ENCODE results near the gene IL25.

Gene IL25

GRCh38 chr14:23404331-23404900 lies 31.8 kb downstream of the IL25 start:
- no peak overlapping the region for H3K4me3 Mint-ChIP-seq
- no peaks in the 10 kb centered on the region for H3K36me3 Mint-ChIP-seq (ENCODE audit: low read depth)
- no peaks in the 10 kb centered on the region for H3K4me1 Mint-ChIP-seq (ENCODE audit: low read depth)
- no peak overlapping the region for H3K27ac Mint-ChIP-seq
- peaks cover 6% of the 10 kb centered on the region for H3K27me3 Mint-ChIP-seq
- no peaks in the 10 kb centered on the region for H3K9me3 Mint-ChIP-seq

GRCh38 chr14:23405096-23405495 lies 32.5 kb downstream of the IL25 start:
- no peak overlapping the region for H3K27ac Mint-ChIP-seq

GRCh38 chr14:23405516-23406025 lies 33.0 kb downstream of the IL25 start:
- H3K27me3 Mint-ChIP-seq = peaks cover 6% of the 10 kb centered on the region
- no peaks in the 10 kb centered on the region for H3K9me3 Mint-ChIP-seq
- no peaks in the 10 kb centered on the region for H3K36me3 Mint-ChIP-seq (ENCODE audit: low read depth)
- H3K4me3 Mint-ChIP-seq = no peak overlapping the region
- H3K27ac Mint-ChIP-seq = no peak overlapping the region
- no peaks in the 10 kb centered on the region for H3K4me1 Mint-ChIP-seq (ENCODE audit: low read depth)

More at GRCh38 chr14:23405096-23405495, 32.5 kb downstream of the IL25 start:
- Mint-ChIP-seq H3K27me3 (peaks cover 6% of the 10 kb centered on the region), H3K4me1 (ENCODE audit: low read depth) (no peaks in the 10 kb centered on the region), H3K4me3 (no peak overlapping the region), H3K9me3 (no peaks in the 10 kb centered on the region), H3K36me3 (ENCODE audit: low read depth) (no peaks in the 10 kb centered on the region)

DNA sequence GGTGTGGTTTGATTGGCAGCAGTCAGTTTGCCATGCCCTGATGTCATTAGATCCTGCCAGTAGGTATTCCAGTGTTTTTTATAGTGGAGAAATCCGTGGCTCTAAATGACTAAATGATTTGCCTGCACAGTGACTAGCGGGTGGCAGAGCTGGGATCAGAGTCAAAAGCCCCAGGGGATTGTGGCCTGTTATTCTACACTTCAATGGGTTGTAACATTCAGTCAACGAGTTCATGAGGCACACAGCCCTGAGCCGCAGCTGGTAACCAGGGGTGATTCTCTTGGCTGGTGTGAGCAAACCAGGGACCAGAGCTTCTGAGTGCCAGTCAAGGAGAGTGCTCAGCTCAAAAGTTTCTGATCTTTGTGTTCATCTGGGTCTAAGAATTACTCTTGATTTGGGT lies 33.6 kb downstream of the IL25 start:
- H3K36me3 Mint-ChIP-seq (ENCODE audit: low read depth) = no peaks in the 10 kb centered on the region
- peaks cover 6% of the 10 kb centered on the region for H3K27me3 Mint-ChIP-seq
- H3K4me1 Mint-ChIP-seq (ENCODE audit: low read depth) = no peaks in the 10 kb centered on the region
- no peak overlapping the region for H3K27ac Mint-ChIP-seq
- H3K4me3 Mint-ChIP-seq = no peak overlapping the region
- H3K9me3 Mint-ChIP-seq = no peaks in the 10 kb centered on the region

- Mint-ChIP-seq H3K36me3 (ENCODE audit: low read depth) (no peaks in the 10 kb centered on the region), H3K4me1 (ENCODE audit: low read depth) (no peaks in the 10 kb centered on the region), H3K4me3 (no peak overlapping the region), H3K27me3 (peaks cover 6% of the 10 kb centered on the region), H3K9me3 (no peaks in the 10 kb centered on the region), H3K27ac (no peak overlapping the region)
These were observed 34.2 kb downstream of the IL25 start for GRCh38 chr14:23406725-23407355.

GRCh38 chr14:23407516-23408306 lies 35.1 kb downstream of the IL25 start, which contains the start of gene MYH6:
Gene MYH6, minus strand, starts transcription at chr14:23408273. Its CDS starts 1,050 bp downstream, at chr14:23407223.
- Mint-ChIP-seq H3K9me3 (no peaks in the 10 kb centered on the region), H3K27me3 (peaks cover 6% of the 10 kb centered on the region), H3K36me3 (ENCODE audit: low read depth) (no peaks in the 10 kb centered on the region), H3K4me3 (no peak within 1 kb of the TSS), H3K4me1 (ENCODE audit: low read depth) (no peaks in the 10 kb centered on the region), H3K27ac (no peak within 1 kb of the TSS)

DNA sequence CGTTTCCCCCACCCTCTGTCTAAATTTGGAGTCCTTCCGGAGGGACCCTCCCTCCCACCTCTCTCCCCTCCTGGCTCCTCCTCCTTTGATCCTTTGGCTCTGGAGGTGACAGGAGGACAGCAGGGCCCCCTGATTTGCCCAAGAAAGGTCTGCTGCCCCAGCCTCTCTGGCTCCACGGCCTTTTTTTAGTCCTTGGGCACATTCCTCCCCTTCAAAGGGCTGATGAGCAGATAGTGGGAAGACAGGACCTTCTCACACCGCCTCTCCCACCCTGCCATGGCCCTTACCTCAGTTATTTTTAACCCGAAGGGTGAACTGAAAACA lies 35.7 kb downstream of the IL25 start:
- Mint-ChIP-seq H3K27me3 (peaks cover 6% of the 10 kb centered on the region), H3K27ac (no peak overlapping the region), H3K9me3 (no peaks in the 10 kb centered on the region), H3K36me3 (ENCODE audit: low read depth) (no peaks in the 10 kb centered on the region), H3K4me3 (no peak overlapping the region), H3K4me1 (ENCODE audit: low read depth) (no peaks in the 10 kb centered on the region)

DNA sequence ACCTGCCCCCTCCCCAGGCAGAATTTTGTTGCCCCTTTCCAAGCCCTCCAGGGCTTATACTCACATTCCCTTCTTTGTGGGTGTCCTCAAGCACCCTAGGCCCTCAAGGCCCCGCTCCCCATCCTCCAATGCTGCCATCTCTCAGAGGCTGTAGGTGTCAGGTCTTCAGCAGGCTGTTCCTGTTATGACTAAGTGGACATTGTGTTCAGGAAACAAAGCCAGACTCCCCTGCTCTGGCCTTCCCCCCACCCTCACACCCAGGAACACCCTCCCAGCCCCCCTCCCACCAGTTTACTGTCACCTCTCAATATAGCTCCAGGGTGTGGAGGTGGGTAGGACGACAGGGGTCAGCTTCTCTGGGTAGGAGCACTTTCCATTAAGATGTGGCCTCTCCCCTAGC lies 36.9 kb downstream of the IL25 start:
- Mint-ChIP-seq H3K27ac (no peak overlapping the region), H3K9me3 (no peaks in the 10 kb centered on the region), H3K27me3 (peaks cover 6% of the 10 kb centered on the region), H3K4me1 (ENCODE audit: low read depth) (no peaks in the 10 kb centered on the region), H3K4me3 (no peak overlapping the region), H3K36me3 (ENCODE audit: low read depth) (no peaks in the 10 kb centered on the region)

DNA sequence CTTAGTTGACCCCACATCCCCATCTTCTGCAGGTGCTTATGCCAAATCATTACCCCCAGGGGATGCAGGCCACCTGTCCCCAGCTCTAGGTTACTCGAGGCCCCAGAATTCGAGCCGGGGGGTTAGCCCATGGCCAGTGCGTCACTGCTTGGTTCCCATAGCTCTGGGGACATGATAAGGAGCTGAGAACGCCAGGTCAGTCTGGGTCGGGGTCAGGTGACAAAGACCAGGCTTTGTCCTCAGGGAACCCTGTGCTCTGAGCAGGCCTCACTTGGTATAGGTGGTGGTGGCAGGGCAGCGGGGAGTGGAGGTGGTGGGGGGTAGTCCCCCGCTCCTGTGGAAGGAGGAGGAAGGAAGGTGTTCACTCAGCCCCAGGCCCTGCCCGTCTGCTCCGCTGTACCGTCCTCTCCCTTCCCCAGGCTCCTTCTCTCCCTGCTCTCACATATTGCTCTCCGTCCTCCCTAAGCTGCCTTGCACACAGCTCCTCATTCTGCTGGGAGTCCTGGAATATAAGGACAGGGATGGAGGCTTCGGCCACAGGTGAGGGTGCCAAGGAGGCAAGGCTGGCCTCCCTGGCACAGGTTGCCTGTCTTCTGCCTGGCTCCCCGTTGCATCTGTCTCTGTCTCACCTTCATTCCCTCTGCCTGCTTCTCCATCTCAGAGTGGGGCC lies 37.5 kb downstream of the IL25 start:
- H3K9me3 Mint-ChIP-seq = no peaks in the 10 kb centered on the region
- H3K4me3 Mint-ChIP-seq = no peak overlapping the region
- no peaks in the 10 kb centered on the region for H3K4me1 Mint-ChIP-seq (ENCODE audit: low read depth)
- H3K27me3 Mint-ChIP-seq = peaks cover 6% of the 10 kb centered on the region
- no peak overlapping the region for H3K27ac Mint-ChIP-seq
- H3K36me3 Mint-ChIP-seq (ENCODE audit: low read depth) = no peaks in the 10 kb centered on the region

GRCh38 chr14:23411563-23412525 lies 39.2 kb downstream of the IL25 start:
- Mint-ChIP-seq H3K4me1 (ENCODE audit: low read depth) (no peaks in the 10 kb centered on the region), H3K4me3 (no peak overlapping the region), H3K27ac (no peak overlapping the region), H3K36me3 (ENCODE audit: low read depth) (no peaks in the 10 kb centered on the region), H3K9me3 (no peaks in the 10 kb centered on the region), H3K27me3 (peaks cover 6% of the 10 kb centered on the region)

DNA sequence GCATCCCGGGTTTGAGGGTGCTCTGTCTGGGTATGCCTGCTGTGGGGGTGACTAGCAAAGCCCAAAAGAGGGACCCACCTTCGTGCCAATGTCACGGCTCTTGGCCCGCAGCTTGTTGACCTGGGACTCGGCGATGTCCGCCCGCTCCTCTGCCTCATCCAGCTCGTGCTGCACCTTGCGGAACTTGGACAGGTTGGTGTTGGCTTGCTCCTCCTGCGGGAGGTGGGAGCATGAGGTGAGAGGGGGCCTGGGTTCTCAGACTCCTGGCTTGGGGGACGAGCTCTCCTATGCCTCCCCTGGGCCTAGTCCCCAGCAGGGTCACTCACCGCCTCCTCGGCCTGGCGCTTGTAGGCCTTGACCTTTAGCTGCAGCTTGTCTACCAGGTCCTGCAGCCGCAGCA lies 41.1 kb downstream of the IL25 start:
- Mint-ChIP-seq H3K4me3 (no peak overlapping the region), H3K9me3 (no peaks in the 10 kb centered on the region), H3K36me3 (ENCODE audit: low read depth) (no peaks in the 10 kb centered on the region), H3K27me3 (no peaks in the 10 kb centered on the region), H3K27ac (no peak overlapping the region), H3K4me1 (ENCODE audit: low read depth) (no peaks in the 10 kb centered on the region)

- Mint-ChIP-seq H3K27me3 (no peaks in the 10 kb centered on the region), H3K4me1 (ENCODE audit: low read depth) (no peaks in the 10 kb centered on the region), H3K36me3 (ENCODE audit: low read depth) (no peaks in the 10 kb centered on the region), H3K4me3 (no peak overlapping the region), H3K27ac (no peak overlapping the region), H3K9me3 (no peaks in the 10 kb centered on the region)
These were observed 41.6 kb downstream of the IL25 start for GRCh38 chr14:23414254-23414653.

- Mint-ChIP-seq H3K9me3 (no peaks in the 10 kb centered on the region), H3K4me3 (no peak overlapping the region), H3K27ac (no peak overlapping the region), H3K4me1 (ENCODE audit: low read depth) (no peaks in the 10 kb centered on the region), H3K36me3 (ENCODE audit: low read depth) (no peaks in the 10 kb centered on the region), H3K27me3 (peaks cover 1% of the 10 kb centered on the region)
These were observed 42.6 kb downstream of the IL25 start for GRCh38 chr14:23414906-23415820.

Measured in stimulated activated naive CD8-positive, alpha-beta T cell treated with anti-CD3 and anti-CD28 coated beads, Interleukin-15, Interleukin-2, amounts not matched to agents 100 ng/mL and 50 ng/mL, for 24 hours (primary cell).